Measurements from ENCODE around the gene PTPN2. TPM values are rescaled to one million over a fixed set of nuclear protein-coding genes. Genes with fewer than 3 reads are reported as not detected.

The PTPN2 gene
- total and polyA plus RNA-seq, 2 experiments from 2014 or later, result 49.9 to 65.5 TPM

DNA sequence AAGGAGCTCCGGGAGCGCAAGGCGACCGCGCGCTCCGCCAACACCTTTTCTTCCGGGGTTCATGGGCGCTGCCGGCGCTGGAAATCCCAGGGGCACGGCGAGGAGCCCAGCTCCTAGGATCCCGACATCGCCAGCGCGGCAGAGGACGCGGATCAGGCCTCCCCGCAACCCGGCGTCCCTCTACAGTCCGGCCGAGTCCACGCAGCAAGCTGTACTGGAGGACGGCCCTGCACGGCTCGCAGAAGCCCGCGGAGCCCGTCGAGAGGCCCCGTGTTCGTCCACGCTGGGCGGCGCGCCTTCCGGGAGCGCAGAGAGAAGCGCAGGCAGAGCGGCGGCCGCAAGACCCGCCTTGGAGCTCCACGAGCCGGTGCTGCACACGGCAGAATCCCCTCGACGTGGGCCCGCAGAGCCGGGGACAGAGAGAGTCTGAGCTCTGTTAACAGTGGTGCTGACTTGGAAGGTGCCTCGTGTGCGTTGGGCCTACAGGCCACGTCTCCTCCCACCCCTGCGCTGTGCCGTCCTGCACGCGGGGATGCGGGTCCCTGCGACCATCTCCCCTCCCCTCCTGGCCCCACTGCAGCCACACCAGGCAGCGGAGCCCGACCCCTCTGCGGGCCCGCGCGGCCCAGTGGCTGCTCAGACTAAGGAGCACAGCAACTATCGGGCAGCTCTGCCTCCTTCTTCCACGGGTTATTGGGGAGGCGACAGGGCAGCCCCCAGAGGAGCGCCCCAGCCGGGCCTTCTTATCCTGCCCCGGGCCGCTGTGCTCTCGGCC, 28.1 kb upstream of the PTPN2 start (continued):
- TF ChIP-seq, protein P1, sequence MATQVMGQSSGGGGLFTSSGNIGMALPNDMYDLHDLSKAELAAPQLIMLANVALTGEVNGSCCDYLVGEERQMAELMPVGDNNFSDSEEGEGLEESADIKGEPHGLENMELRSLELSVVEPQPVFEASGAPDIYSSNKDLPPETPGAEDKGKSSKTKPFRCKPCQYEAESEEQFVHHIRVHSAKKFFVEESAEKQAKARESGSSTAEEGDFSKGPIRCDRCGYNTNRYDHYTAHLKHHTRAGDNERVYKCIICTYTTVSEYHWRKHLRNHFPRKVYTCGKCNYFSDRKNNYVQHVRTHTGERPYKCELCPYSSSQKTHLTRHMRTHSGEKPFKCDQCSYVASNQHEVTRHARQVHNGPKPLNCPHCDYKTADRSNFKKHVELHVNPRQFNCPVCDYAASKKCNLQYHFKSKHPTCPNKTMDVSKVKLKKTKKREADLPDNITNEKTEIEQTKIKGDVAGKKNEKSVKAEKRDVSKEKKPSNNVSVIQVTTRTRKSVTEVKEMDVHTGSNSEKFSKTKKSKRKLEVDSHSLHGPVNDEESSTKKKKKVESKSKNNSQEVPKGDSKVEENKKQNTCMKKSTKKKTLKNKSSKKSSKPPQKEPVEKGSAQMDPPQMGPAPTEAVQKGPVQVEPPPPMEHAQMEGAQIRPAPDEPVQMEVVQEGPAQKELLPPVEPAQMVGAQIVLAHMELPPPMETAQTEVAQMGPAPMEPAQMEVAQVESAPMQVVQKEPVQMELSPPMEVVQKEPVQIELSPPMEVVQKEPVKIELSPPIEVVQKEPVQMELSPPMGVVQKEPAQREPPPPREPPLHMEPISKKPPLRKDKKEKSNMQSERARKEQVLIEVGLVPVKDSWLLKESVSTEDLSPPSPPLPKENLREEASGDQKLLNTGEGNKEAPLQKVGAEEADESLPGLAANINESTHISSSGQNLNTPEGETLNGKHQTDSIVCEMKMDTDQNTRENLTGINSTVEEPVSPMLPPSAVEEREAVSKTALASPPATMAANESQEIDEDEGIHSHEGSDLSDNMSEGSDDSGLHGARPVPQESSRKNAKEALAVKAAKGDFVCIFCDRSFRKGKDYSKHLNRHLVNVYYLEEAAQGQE (IDR thresholded peaks at IDR 0.05; ENCODE audit: unreplicated experiment), result no peak
- no peak for TF ChIP-seq JUNB (IDR thresholded peaks at IDR 0.05; ENCODE audit: unreplicated experiment)
- TF ChIP-seq ETS1 (IDR thresholded peaks at IDR 0.05), result no peak
- no peak for TF ChIP-seq EZH2phosphoT487 (IDR thresholded peaks at IDR 0.05; ENCODE audit: unreplicated experiment)
- no peak for TF ChIP-seq CTCF (conservative IDR thresholded peaks at IDR 0.05; ENCODE audit: low read depth in 2 of 2)
- TF ChIP-seq EZH2 (IDR thresholded peaks at IDR 0.05; ENCODE audit: low read depth, unreplicated experiment), result no peak
- no peak for TF ChIP-seq STAT1 (IDR thresholded peaks at IDR 0.05; ENCODE audit: unreplicated experiment)
- no peak for TF ChIP-seq NANOG (IDR thresholded peaks at IDR 0.05; ENCODE audit: borderline replicate concordance)
- TF ChIP-seq ZNF331 (CRISPR knock-in tag; IDR thresholded peaks at IDR 0.05; ENCODE audit: low read depth), result no peak

DNA sequence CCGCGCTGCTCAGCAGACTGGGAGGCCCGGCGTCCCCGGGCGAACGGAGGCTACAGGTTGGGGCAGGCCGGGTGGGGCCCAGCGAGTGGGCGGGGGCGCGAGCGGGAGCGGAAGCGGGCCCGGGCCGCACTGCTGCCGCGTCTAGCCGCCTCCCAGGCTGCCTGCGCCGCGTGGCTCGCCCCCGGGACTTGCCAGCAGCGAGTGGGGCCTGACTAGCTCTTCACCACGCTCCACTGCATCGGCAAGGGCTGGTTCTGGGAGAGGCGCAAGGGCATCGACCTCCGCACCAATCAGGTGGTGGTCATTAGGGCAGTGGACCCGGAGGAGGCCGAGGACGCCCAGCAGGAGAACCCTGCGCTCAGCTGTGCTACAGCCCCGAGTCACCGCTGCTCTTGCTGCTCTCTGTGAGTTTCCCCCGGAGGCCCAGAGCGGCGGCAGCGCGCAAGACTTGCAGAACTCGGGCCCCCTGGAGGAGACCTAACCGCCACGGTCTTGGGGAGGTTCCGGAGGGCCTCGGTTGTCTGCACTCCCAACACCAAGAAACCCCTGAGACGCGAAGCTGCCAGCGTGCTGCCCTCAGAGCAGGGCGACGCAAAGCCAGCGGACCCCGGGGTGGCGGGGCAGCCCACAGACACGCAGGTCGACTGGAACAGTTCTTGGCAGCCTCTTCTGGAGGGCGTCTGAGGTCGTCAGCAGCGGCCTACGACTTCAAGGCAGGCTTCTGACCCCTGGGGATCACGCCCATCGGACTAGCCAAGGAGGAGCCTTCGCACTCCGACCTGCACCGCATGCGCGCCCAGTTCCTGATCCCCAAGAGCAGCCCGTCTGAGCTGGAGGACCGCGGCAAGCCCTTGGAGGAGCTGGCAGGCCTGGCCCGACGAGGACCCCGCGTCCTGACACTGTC, 27.2 kb upstream of the PTPN2 start:
- Mint-ChIP-seq H3K36me3 (ENCODE audit: low read depth) (no peaks in the 10 kb centered on the region), H3K4me1 (no peaks in the 10 kb centered on the region), H3K27me3 (ENCODE audit: insufficient read depth, low read depth, poor library complexity) (peaks cover 6% of the 10 kb centered on the region), H3K27ac (no peak overlapping the region), H3K4me3 (peak overlapping the region; percentile 58; the same call in 2 of the 3 replicates), H3K9me3 (no peaks in the 10 kb centered on the region)
- Histone ChIP-seq H3K4me2 (peak overlapping the region; percentile 86), H3K4me1 (ENCODE audit: insufficient read depth) (peaks cover 5% of the 10 kb centered on the region), H3K36me3 (ENCODE audit: insufficient read depth) (no peaks in the 10 kb centered on the region), H3K79me2 (replicated peaks; ENCODE audit: insufficient read depth) (no peaks in the 10 kb centered on the region), H3K27me3 (ENCODE audit: insufficient read depth) (peaks cover 50% of the 10 kb centered on the region), H3K27ac (ENCODE audit: low read depth) (no peak overlapping the region), H3K4me3 (peak overlapping the region; percentile 65), H3F3A (replicated peaks; ENCODE audit: low read depth) (0 out of 2 replicates have a peak, but pooled peaks cover 3% of the 10 kb centered on the region), H2AFZ (peak overlapping the region; percentile 99), H4K20me1 (replicated peaks; ENCODE audit: insufficient read depth) (no peaks in the 10 kb centered on the region), H3K9me2 (ENCODE audit: insufficient read depth) (no peaks in the 10 kb centered on the region; the same call in 1 of the 2 replicates)
- DNase-seq (ENCODE audit: low spot score) (peak; percentile 72), ATAC-seq (peak; percentile 71)
- TF ChIP-seq EZH2 (IDR thresholded peaks at IDR 0.05; ENCODE audit: low read depth, unreplicated experiment) (peak; percentile 52), JUNB (IDR thresholded peaks at IDR 0.05; ENCODE audit: unreplicated experiment) (no peak), CTCF (conservative IDR thresholded peaks at IDR 0.05; ENCODE audit: low read depth in 2 of 2) (no peak)

Measured in GM23338 (cell line).